NCI-H82 treated with DMSO at 0.1 percent for 48 hours (cell line): Measurements from ENCODE around the gene C11orf68.

Experiments used
- DNase-seq: peaks from one replicate; lab custom pipeline; 2025; ENCODE audit not compliant: unreplicated experiment; lab: John Stamatoyannopoulos, UW

Gene C11orf68

GRCh38 chr11:65891219-65892136 is 27.4 kb downstream of the C11orf68 start:
- DNase-seq, result no peak

- DNase-seq, result peak; percentile 75
Measured at GRCh38 chr11:65890324-65891218, 28.3 kb downstream of the C11orf68 start, which contains the start of gene CCDC85B. TSS of gene CCDC85B (plus strand) at chr11:65890673. CDS start at chr11:65890784, 111 bp downstream.

- DNase-seq, result peak; percentile 76
Measured at GRCh38 chr11:65888163-65888814, 30.6 kb downstream of the C11orf68 start, which contains the start of gene FIBP. TSS of gene FIBP (minus strand) at chr11:65888471. CDS start at chr11:65888418, 53 bp downstream.

- no peak for DNase-seq
Measured at GRCh38 chr11:65887723-65888162, 31.1 kb downstream of the C11orf68 start.

GRCh38 chr11:65886826-65887722 is 31.8 kb downstream of the C11orf68 start:
- no peak for DNase-seq

- no peak for DNase-seq
Measured at GRCh38 chr11:65885808-65886536, 32.9 kb downstream of the C11orf68 start.

GRCh38 chr11:65885231-65885630 is 33.6 kb downstream of the C11orf68 start:
- DNase-seq, result no peak

- DNase-seq, result peak; percentile 31
Measured at GRCh38 chr11:65884716-65885092, 34.2 kb downstream of the C11orf68 start.

- DNase-seq, result no peak
Measured at GRCh38 chr11:65883786-65884715, 34.8 kb downstream of the C11orf68 start.

GRCh38 chr11:65883058-65883761 is 35.7 kb downstream of the C11orf68 start:
- no peak for DNase-seq

- DNase-seq, result no peak
Measured at GRCh38 chr11:65882120-65883057, 36.5 kb downstream of the C11orf68 start.

- DNase-seq, result no peak
Measured at GRCh38 chr11:65880844-65881421, 37.9 kb downstream of the C11orf68 start.

GRCh38 chr11:65880027-65880426 is 38.8 kb downstream of the C11orf68 start:
- no peak for DNase-seq

GRCh38 chr11:65879617-65880016 is 39.2 kb downstream of the C11orf68 start, which contains the start of gene CTSW:
TSS of gene CTSW (plus strand) at chr11:65879837. CDS start at chr11:65879855, 18 bp downstream.
- no peak for DNase-seq

GRCh38 chr11:65873318-65874156 is 45.3 kb downstream of the C11orf68 start:
- DNase-seq, result peak; percentile 79
